ENCODE results near the gene AP5S1.

DNA sequence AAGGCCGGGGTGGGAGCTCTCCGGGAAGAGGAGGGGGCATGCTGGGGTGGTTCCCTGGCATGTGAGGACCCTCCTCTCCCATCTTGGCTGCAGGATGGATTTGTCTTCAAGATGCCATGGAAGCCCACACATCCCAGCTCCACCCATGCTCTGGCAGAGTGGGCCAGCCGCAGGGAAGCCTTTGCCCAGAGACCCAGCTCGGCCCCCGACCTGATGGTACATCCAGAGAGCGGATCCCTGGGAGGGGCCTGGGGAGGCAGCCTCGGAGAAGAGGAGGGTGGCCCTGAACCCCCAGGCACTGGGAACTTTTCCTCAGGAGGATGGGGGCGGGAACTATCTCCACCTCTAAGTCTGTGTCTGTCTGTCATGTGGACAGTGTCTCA lies 19.5 kb upstream of the AP5S1 start:
- TF ChIP-seq POLR2A (IDR thresholded peaks at IDR 0.05; ENCODE audit: low read length) (no peak), GATA1 (IDR thresholded peaks at IDR 0.05; ENCODE audit: low read depth, low read length) (no peak)

Data from erythroblast (primary cell).